GM10847 (cell line): ENCODE measurements around the gene PEX11B.
A peak's percentile ranks its signal among the peaks of the same experiment; 100 is the strongest.

ENCODE experiments used
- POLR2A ChIP-seq: IDR thresholded peaks from 2 replicates; pipeline ENCODE4 v1.6.1; 2011; ENCODE audit not compliant: insufficient read length; ENCODE audit errors: extremely low read depth

Gene PEX11B

DNA sequence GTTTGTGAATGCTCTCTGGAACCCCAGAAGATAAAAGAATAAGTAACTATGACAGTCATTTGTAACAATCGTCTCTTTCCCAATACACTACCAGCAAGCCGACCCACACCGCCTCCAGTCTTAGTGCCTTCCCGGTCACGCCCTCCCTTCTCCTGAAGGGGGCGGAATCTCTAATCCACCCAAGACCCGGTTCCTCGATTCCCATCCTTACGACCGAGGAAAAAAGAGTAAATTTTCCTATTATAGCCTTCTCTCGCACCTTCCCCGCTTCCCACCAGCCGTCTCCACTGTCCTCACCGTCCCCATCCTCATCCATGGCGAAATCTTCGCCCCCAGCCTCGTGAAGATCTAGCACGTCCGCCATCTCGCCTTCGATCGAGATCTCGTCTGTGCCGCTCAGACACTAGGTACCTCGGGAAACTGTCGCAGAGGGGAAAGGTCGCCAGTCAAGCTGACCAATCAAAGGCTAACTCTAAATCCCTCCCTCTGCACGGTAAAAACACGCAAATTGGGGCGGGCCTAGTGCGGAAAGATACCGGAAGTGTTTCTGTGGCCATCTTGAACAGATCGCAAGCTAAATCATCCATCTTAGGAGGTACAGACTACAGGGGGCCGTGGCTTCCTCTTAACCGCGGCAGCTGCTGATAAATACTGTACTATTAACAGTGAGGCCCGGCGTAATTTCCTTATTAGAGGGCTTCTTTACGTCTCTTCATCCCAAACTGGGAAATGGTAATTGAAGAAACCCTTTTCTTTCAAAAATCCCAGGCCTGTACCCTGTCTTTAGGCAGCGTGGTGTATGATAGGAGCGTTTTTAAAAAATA is 8.8 kb upstream of the PEX11B start, which contains the start of gene RBM8A:
TSS of gene RBM8A (minus strand) at position 422 of the 824 bp plus-strand sequence. CDS start at position 364, 58 bp downstream.
- TF ChIP-seq POLR2A, result peak; percentile 87

DNA sequence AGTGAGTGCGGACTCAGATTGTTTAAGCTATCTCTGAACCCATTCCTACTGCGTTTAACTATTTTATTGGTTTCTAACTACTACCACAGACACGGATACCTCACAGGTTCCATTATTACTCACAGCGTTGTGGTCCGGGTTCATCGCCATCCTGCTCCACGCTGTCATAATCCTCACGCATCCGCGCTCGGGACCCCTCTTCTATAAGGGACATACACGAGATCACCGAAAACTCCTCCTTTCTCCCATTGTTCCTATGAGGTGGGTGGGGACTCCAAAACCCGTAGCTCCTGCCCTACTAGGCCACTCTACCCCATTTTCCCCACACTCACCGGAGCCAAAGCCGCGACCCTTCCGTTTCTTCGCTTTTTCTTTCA is 8.2 kb upstream of the PEX11B start:
- no peak for TF ChIP-seq POLR2A

DNA sequence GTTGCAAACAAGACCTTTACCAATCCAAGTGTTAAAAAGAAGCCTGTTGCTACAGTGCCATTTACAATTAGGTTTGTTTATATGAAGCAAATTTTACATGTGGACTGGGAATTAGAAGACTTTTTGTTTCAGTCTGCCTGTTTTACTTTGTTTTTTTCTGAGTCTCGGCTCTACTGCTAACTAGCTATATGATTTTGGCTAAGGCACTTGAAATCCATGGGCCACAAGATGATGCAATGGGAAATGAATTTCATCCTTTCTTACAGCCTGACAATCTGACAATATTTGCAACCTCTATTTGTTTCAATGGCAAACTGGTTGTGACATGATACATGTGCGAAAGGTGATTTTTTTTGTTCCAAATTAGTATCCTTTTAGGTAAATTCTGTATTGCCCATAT is 3.7 kb upstream of the PEX11B start:
- no peak for TF ChIP-seq POLR2A

DNA sequence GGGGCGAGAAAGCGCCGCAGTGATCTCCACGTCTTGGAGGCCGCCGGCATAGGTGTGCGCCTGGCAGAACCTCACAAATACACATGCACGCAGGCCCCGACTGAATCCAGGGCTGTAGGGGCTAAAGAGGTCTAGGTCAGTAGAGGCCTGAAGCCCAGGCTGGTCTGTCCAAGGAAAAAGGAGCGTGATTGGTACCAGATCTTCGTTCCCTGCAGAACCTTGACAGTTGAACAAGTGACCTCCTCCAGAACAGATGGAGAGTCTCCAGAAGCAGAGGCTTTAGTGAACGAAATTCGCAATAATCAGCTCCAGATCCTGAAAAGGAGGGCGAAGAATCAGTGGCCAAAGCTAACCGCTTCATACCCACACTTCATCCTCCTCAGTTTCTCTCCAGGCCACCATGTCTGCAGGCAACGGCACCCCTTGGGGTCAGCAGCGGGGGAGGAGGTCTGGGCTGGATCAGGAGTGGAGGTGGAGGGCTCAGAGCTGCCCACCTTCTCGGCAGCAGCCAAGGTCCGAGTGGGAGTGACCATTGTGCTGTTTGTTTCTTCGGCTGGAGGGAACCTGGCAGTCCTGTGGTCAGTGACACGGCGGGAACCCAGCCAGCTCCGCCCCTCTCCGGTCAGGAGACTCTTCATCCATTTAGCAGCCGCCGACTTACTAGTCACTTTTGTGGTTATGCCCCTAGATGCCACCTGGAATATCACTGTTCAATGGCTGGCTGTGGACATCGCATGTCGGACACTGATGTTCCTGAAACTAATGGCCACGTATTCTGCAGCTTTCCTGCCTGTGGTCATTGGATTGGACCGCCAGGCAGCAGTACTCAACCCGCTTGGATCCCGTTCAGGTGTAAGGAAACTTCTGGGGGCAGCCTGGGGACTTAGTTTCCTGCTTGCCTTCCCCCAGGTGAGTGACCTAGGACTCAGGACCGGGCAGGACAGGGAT is 749 bp upstream of the PEX11B start:
- TF ChIP-seq POLR2A, result no peak

DNA sequence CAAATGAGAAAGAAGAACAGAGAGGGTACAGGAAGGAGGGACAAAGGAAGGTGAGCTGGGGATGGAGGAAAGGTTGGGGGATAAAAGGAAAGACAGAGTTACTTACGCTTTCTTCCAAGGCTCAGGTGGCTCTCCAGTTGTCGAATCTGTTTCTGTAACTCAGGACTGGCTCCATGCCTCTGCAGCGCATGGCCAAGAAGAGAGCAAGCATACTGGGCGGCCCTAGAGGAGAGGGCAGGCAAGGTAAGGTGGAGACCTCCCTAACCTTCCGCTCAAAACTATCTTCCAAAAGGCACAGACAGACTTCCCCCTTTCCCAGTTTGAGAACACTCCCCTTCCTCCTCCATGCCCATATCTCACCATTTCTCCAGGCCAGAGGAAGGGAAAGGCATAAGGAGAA is 922 bp downstream of the PEX11B start:
- TF ChIP-seq POLR2A, result no peak

DNA sequence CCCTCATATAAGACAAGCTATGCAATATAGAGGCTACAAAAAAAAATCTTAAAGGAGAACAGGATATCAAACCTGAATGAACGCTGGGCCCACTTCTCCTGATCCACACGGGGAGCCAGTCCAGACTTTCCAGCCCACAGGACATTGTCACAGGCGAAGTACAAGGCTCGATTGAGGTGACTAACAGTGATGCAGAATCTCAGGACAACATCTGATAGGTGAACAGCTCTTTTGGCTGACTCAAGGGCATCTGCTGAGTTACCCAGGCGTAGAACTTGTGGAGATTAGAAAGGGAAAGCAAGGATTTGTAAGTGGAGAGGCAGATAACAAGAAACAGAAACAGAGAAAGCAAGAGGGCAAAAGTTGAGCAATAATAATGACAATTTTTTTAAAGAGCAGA is 1.8 kb downstream of the PEX11B start:
- no peak for TF ChIP-seq POLR2A

DNA sequence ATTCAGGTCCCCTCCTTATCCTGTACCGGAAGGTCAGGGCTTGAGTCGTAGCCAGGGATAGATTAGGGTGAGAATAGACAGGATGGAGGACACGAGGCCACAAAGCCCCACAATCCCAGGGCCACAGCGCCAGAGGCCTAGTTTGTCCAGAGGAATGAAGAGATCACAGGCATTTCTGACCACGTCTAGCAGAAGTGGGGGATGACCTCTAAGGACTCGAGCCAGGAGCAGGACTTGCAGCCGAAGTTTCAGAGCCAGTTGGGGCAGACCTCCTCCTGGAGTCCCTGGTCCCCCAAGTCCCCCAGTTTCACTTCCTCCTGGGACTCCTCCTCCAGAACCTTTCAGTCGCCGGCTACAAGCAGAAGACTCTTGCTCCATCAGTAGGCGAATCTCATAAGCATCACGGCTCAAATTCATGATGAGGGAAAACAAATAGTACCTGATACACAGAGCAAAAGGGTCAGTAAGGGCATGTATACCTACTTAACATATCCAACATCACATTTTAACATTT is 6.3 kb downstream of the PEX11B start:
- TF ChIP-seq POLR2A, result no peak

DNA sequence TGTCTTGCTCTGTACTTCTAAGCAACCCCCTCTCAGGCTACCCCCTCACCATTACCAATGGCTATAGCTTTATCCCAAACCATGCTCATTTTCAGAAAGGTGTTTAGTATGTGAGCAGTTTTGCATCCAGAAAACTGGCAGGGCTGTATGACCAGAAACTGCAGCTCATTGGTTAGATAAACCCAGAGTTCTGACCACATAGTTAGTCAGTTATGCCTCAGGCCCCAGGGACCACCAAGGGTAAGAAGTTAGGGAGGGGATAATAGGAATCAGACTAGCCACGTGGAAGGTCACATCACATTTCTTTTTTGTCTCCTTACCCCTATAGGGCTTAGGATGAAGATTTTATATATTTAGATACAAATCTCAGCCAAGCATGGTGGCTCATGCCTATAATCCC is 9.9 kb downstream of the PEX11B start:
- no peak for TF ChIP-seq POLR2A

DNA sequence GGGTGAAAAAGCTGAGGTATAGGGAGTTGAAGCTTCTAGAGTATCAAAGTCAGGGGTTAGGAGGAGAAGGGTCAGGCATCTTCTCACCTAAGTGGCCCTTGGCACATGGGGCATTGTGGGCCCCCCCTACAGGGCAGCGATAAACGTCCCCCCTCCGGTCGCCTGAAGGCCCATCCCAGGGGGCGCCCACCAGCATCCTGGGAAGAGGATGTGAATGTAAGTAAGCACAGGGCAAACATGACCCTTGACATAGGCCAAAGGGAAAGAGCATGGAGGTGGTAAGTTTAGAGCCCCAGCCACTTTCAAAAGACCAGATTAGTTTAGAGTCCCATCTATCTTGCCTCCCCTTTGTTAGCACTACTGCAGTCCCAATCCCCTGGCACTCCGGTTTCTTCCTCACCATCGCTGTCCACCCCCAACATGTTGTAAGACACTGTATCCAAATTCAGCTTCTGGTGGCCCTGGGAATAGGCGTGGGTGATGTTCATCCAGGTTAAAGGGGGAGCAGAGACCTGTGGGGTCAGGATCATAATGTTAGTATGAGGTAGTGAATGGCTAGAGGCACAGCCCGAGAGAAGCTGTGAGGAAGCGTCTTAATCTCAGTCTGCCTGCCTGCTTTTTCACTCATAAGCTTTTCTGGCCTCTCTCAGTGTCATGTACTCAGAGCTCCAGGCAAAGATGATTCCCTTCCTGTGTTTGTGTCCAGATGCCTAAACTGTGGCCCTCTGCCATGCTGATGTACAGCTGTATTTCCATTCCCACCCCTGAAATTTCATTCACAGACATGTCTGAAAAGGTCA is 11.4 kb downstream of the PEX11B start:
- no peak for TF ChIP-seq POLR2A

DNA sequence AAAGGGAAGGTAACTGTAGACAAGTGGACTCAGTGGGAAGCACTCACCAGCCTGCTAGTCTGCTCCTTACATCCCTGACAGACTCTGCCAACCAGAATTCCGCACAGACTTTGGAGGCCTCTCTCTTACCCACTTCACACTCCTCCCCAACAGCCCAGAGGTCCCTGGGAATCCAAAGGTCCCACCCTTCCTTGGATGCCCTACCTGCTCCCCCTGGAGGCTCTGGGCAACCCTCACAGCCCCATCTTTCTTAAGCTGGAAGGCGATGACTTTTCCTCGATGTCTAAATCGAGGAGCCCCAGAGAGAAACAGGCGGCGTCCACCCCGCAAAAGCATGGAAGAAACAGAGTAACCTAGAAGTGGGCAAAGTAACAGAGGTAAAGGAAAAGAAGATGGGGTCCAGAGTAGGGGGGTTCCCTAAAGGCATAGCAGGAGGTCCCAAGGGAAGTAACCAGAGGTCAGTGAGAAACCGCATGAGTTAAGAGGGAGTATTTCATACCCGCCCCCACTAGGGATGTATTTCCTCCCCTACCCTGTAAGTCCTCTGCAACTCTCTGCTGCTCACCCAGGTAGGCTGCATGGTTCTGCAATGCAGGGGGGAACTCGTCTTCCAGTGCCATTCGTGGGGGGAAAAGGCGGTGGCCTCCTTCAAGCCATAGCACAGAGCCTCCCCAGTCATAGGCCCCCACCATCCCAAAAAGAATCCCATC is 17.1 kb downstream of the PEX11B start:
- TF ChIP-seq POLR2A, result no peak

DNA sequence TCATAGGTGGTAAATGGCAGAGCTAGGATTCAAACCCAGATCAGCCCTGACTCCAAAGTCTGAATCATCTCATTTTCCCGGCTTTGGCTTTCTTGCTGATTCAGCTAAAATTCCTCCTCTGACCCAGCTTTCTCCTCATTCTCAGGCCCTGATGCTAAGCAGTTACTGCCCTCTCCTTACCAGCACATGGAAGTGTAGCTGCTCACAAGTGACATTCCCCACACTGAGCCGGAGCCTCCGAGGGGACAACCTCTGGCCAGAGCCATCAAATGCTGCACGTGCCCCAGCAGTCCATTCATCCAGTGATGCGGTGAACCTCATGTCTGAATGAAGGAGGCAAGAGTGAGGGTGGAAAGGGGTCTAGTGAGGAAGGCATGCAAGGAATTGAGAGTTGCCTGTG is 19.8 kb downstream of the PEX11B start:
- no peak for TF ChIP-seq POLR2A

DNA sequence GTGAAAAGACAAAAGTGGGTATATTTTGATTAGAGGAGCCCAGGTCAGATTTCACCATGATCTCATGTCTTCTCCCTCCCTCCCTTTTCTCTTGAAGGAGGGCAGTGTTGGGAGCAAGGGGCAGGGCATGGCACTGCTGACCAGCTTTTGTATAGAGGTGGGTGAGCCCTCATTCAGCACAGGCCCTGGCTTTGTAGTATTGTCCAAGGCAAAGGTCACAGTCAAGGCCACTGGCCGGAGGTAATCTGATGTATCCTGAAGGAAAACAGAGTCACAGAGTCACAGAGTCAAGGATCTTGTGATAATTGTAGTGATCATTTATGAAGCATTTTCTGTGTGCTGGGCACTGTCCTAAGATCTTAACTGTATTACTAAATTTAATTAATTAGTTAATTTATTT is 20.5 kb downstream of the PEX11B start:
- no peak for TF ChIP-seq POLR2A

DNA sequence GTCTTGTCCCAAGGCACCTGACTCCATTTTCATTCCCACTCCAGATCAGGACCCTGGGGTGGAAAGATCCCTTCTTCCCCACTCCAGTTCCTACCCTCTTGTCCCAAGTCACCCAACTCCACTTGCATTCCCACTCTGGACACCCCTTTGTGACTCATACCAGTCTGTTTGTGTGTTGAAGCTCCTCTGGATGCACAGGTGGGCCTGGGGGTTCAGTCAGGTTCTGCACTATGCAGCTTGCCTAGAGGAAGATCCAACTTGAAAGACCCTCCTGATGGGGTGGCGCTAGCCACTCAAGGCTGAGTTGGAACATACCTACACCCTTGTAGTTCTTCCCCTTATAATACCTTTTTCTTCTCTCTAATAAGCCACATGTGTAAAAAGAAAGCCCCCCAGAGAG is 23.0 kb downstream of the PEX11B start:
- TF ChIP-seq POLR2A, result no peak

DNA sequence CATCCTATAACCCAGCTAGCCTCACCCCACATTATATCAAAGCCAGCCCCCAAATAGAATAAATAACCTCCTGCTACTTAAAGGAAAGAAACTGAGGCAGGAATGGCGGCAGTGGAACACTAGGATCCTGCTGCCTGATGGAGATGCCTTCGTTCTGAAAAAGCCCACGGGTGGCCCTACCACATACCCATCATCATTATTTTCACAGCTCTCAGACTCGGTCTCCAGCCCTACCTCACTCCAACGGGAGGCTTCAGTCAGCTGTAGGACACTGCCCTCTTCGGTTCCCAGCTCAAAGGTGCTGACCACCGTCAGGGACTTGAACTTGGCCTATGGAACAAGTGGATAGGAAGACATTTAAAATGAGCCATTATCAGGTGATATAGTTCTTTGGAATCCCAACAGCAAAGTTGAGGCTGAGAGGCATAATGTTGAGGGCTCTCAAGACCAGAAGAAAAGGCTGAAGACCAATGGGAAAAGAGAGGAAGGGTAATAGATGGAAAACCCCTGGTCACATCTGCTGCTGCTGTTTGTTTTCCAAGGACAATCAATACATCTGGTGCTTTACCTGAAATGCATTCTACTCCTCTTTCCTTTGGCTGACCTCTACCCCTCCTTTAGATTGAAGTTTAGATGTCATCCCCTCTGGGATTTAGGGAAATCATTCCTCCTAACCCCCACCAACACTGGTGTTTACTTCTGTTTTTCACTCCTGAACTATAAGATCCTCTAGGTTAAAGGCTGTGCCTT is 25.0 kb downstream of the PEX11B start:
- no peak for TF ChIP-seq POLR2A
